Measurements from ENCODE around the gene KLK1.

KLK1 gene

GRCh38 chr19:50850738-50851137 is 27.2 kb upstream of the KLK1 start:
- Histone ChIP-seq H3K4me3 (ENCODE audit: low read depth in 1 of 2, low read length in 2 of 2) (no peak overlapping the region), H3K27me3 (ENCODE audit: control insufficient read depth in 1 of 2, insufficient read depth in 2 of 2, low read length in 2 of 2) (peaks cover 4 to 7% of the 10 kb centered on the region in 2 donors), H3K9me3 (ENCODE audit: low read length) (no peaks in the 10 kb centered on the region), H3K27ac (ENCODE audit: low read depth, low read length) (no peak overlapping the region), H3K36me3 (ENCODE audit: insufficient read depth, low read length) (no peaks in the 10 kb centered on the region), H3K9ac (ENCODE audit: low read length) (no peak overlapping the region), H3K4me1 (ENCODE audit: insufficient read depth, low read length) (no peaks in the 10 kb centered on the region)

GRCh38 chr19:50844296-50844935 is 20.8 kb upstream of the KLK1 start:
- H3K36me3 ChIP-seq (ENCODE audit: insufficient read depth, low read length) = no peaks in the 10 kb centered on the region
- no peak overlapping the region for H3K9ac ChIP-seq (ENCODE audit: low read length)
- no peak overlapping the region for H3K4me3 ChIP-seq (ENCODE audit: low read depth in 1 of 2, low read length in 2 of 2)
- H3K9me3 ChIP-seq (ENCODE audit: low read length) = no peaks in the 10 kb centered on the region
- no peaks in the 10 kb centered on the region for H3K27me3 ChIP-seq (ENCODE audit: control insufficient read depth in 1 of 2, insufficient read depth in 2 of 2, low read length in 2 of 2)
- H3K27ac ChIP-seq (ENCODE audit: low read depth, low read length) = no peak overlapping the region
- no peaks in the 10 kb centered on the region for H3K4me1 ChIP-seq (ENCODE audit: insufficient read depth, low read length)

GRCh38 chr19:50843701-50844221 is 20.2 kb upstream of the KLK1 start:
- Histone ChIP-seq H3K27me3 (ENCODE audit: control insufficient read depth in 1 of 2, insufficient read depth in 2 of 2, low read length in 2 of 2) (no peaks in the 10 kb centered on the region), H3K9me3 (ENCODE audit: low read length) (no peaks in the 10 kb centered on the region), H3K9ac (ENCODE audit: low read length) (no peak overlapping the region), H3K4me1 (ENCODE audit: insufficient read depth, low read length) (no peaks in the 10 kb centered on the region), H3K27ac (ENCODE audit: low read depth, low read length) (no peak overlapping the region), H3K36me3 (ENCODE audit: insufficient read depth, low read length) (no peaks in the 10 kb centered on the region), H3K4me3 (ENCODE audit: low read depth in 1 of 2, low read length in 2 of 2) (no peak overlapping the region)

GRCh38 chr19:50843205-50843604 is 19.6 kb upstream of the KLK1 start:
- Histone ChIP-seq H3K9ac (ENCODE audit: low read length) (no peak overlapping the region), H3K4me1 (ENCODE audit: insufficient read depth, low read length) (no peaks in the 10 kb centered on the region), H3K36me3 (ENCODE audit: insufficient read depth, low read length) (no peaks in the 10 kb centered on the region), H3K9me3 (ENCODE audit: low read length) (no peaks in the 10 kb centered on the region), H3K27ac (ENCODE audit: low read depth, low read length) (no peak overlapping the region), H3K4me3 (ENCODE audit: low read depth in 1 of 2, low read length in 2 of 2) (no peak overlapping the region), H3K27me3 (ENCODE audit: control insufficient read depth in 1 of 2, insufficient read depth in 2 of 2, low read length in 2 of 2) (peaks cover 0 to 3% of the 10 kb centered on the region in 2 donors)

GRCh38 chr19:50842130-50842529 is 18.5 kb upstream of the KLK1 start:
- Histone ChIP-seq H3K36me3 (ENCODE audit: insufficient read depth, low read length) (no peaks in the 10 kb centered on the region), H3K27me3 (ENCODE audit: control insufficient read depth in 1 of 2, insufficient read depth in 2 of 2, low read length in 2 of 2) (peaks cover 0 to 5% of the 10 kb centered on the region in 2 donors), H3K4me3 (ENCODE audit: low read depth in 1 of 2, low read length in 2 of 2) (no peak overlapping the region), H3K4me1 (ENCODE audit: insufficient read depth, low read length) (no peaks in the 10 kb centered on the region), H3K9me3 (ENCODE audit: low read length) (no peaks in the 10 kb centered on the region), H3K27ac (ENCODE audit: low read depth, low read length) (no peak overlapping the region), H3K9ac (ENCODE audit: low read length) (no peak overlapping the region)

GRCh38 chr19:50839712-50840655 is 16.4 kb upstream of the KLK1 start:
- Histone ChIP-seq H3K4me1 (ENCODE audit: insufficient read depth, low read length) (peaks cover 7% of the 10 kb centered on the region), H3K4me3 (ENCODE audit: low read depth in 1 of 2, low read length in 2 of 2) (no peak overlapping the region), H3K9me3 (ENCODE audit: low read length) (no peaks in the 10 kb centered on the region), H3K36me3 (ENCODE audit: insufficient read depth, low read length) (no peaks in the 10 kb centered on the region), H3K27me3 (ENCODE audit: control insufficient read depth in 1 of 2, insufficient read depth in 2 of 2, low read length in 2 of 2) (peaks cover 0 to 18% of the 10 kb centered on the region in 2 donors), H3K9ac (ENCODE audit: low read length) (no peak overlapping the region), H3K27ac (ENCODE audit: low read depth, low read length) (no peak overlapping the region)

- Histone ChIP-seq H3K4me3 (ENCODE audit: low read depth in 1 of 2, low read length in 2 of 2) (no peak overlapping the region), H3K9ac (ENCODE audit: low read length) (no peak overlapping the region), H3K4me1 (ENCODE audit: insufficient read depth, low read length) (peaks cover 9% of the 10 kb centered on the region), H3K9me3 (ENCODE audit: low read length) (no peaks in the 10 kb centered on the region), H3K27ac (ENCODE audit: low read depth, low read length) (no peak overlapping the region), H3K27me3 (ENCODE audit: control insufficient read depth in 1 of 2, insufficient read depth in 2 of 2, low read length in 2 of 2) (peaks cover 0 to 21% of the 10 kb centered on the region in 2 donors), H3K36me3 (ENCODE audit: insufficient read depth, low read length) (no peaks in the 10 kb centered on the region)
Observed at GRCh38 chr19:50838239-50838638, 14.7 kb upstream of the KLK1 start.

GRCh38 chr19:50837300-50837699 is 13.7 kb upstream of the KLK1 start:
- H3K9me3 ChIP-seq (ENCODE audit: low read length) = no peaks in the 10 kb centered on the region
- H3K4me3 ChIP-seq (ENCODE audit: low read depth in 1 of 2, low read length in 2 of 2) = no peak overlapping the region
- peaks cover 0 to 24% of the 10 kb centered on the region in 2 donors for H3K27me3 ChIP-seq (ENCODE audit: control insufficient read depth in 1 of 2, insufficient read depth in 2 of 2, low read length in 2 of 2)
- H3K27ac ChIP-seq (ENCODE audit: low read depth, low read length) = no peak overlapping the region
- peaks cover 9% of the 10 kb centered on the region for H3K4me1 ChIP-seq (ENCODE audit: insufficient read depth, low read length)
- no peaks in the 10 kb centered on the region for H3K36me3 ChIP-seq (ENCODE audit: insufficient read depth, low read length)
- H3K9ac ChIP-seq (ENCODE audit: low read length) = no peak overlapping the region

- Histone ChIP-seq H3K27me3 (ENCODE audit: control insufficient read depth in 1 of 2, insufficient read depth in 2 of 2, low read length in 2 of 2) (peaks cover 0 to 24% of the 10 kb centered on the region in 2 donors), H3K36me3 (ENCODE audit: insufficient read depth, low read length) (no peaks in the 10 kb centered on the region), H3K4me1 (ENCODE audit: insufficient read depth, low read length) (peaks cover 9% of the 10 kb centered on the region), H3K27ac (ENCODE audit: low read depth, low read length) (no peak overlapping the region), H3K4me3 (ENCODE audit: low read depth in 1 of 2, low read length in 2 of 2) (peak overlapping the region in 1 of 2 donors; percentile 65), H3K9me3 (ENCODE audit: low read length) (no peaks in the 10 kb centered on the region), H3K9ac (ENCODE audit: low read length) (no peak overlapping the region)
Observed at GRCh38 chr19:50836543-50837195, 13.1 kb upstream of the KLK1 start.

GRCh38 chr19:50835785-50836542 is 12.4 kb upstream of the KLK1 start:
- Histone ChIP-seq H3K27ac (ENCODE audit: low read depth, low read length) (no peak overlapping the region), H3K27me3 (ENCODE audit: control insufficient read depth in 1 of 2, insufficient read depth in 2 of 2, low read length in 2 of 2) (peaks cover 0 to 29% of the 10 kb centered on the region in 2 donors), H3K36me3 (ENCODE audit: insufficient read depth, low read length) (no peaks in the 10 kb centered on the region), H3K9me3 (ENCODE audit: low read length) (no peaks in the 10 kb centered on the region), H3K9ac (ENCODE audit: low read length) (no peak overlapping the region), H3K4me1 (ENCODE audit: insufficient read depth, low read length) (peaks cover 9% of the 10 kb centered on the region), H3K4me3 (ENCODE audit: low read depth in 1 of 2, low read length in 2 of 2) (peak overlapping the region; percentile 46 to 65)
